ENCODE data around the gene CTSZ. TPM values are rescaled to one million over a fixed set of nuclear protein-coding genes. Genes with fewer than 3 reads are reported as not detected.

CTSZ gene
- total and polyA plus RNA-seq, 2 experiments from 2014 or later: 0.58 to 41.4 TPM

GRCh38 chr20:58995461-58996225, 11.4 kb downstream of the CTSZ start:
- H4K20me1 ChIP-seq (replicated peaks; ENCODE audit: insufficient read depth): no peaks in the 10 kb centered on the region; the same call in 1 of the 2 replicates
- no peak for TF ChIP-seq ETS1 (IDR thresholded peaks at IDR 0.05)
- no peak for TF ChIP-seq ZNF114 (CRISPR knock-in tag; IDR thresholded peaks at IDR 0.05)
- TF ChIP-seq ZNF462 (CRISPR knock-in tag; IDR thresholded peaks at IDR 0.05): no peak
- no peak overlapping the region for H3K4me2 ChIP-seq
- no peaks in the 10 kb centered on the region for H3K4me1 Mint-ChIP-seq
- DNase-seq (ENCODE audit: low spot score) (no peak), ATAC-seq (no peak)
- peaks cover 69% of the 10 kb centered on the region for H3K36me3 Mint-ChIP-seq (ENCODE audit: low read depth)
- H3K27me3 Mint-ChIP-seq (ENCODE audit: insufficient read depth, low read depth, poor library complexity): peaks cover 6% of the 10 kb centered on the region
- no peaks in the 10 kb centered on the region for H3K27me3 ChIP-seq (ENCODE audit: insufficient read depth)
- no peak overlapping the region for H2AFZ ChIP-seq
- H3K79me2 ChIP-seq (replicated peaks; ENCODE audit: insufficient read depth): no peaks in the 10 kb centered on the region
- H3K4me1 ChIP-seq (ENCODE audit: insufficient read depth): no peaks in the 10 kb centered on the region
- H3K27ac Mint-ChIP-seq: no peak overlapping the region
- peaks cover 43% of the 10 kb centered on the region; the same call in 1 of the 2 replicates for H3K36me3 ChIP-seq (ENCODE audit: insufficient read depth)
- no peak overlapping the region for H3K4me3 Mint-ChIP-seq
- no peak overlapping the region for H3K27ac ChIP-seq (ENCODE audit: low read depth)
- peaks cover 4% of the 10 kb centered on the region; the same call in 1 of the 2 replicates for H3F3A ChIP-seq (replicated peaks; ENCODE audit: low read depth)
- no peaks in the 10 kb centered on the region for H3K9me2 ChIP-seq (ENCODE audit: insufficient read depth)
- no peak overlapping the region for H3K4me3 ChIP-seq
- H3K9me3 Mint-ChIP-seq: no peaks in the 10 kb centered on the region
